ENCODE data around the gene GLIS1. TPM values are rescaled to one million over a fixed set of nuclear protein-coding genes. Genes with fewer than 3 reads are reported as not detected.

Gene GLIS1
- total RNA-seq, 1 experiment from 2014 or later = 0.39 TPM

GRCh38 chr1:53629101-53629691 lies 109.8 kb downstream of the GLIS1 start:
- H3K4me1 ChIP-seq (ENCODE audit: control insufficient read depth in 1 of 2, insufficient read depth in 2 of 2, low read length in 2 of 2) = no peaks in the 10 kb centered on the region
- ChIA-PET CTCF (no interaction called here), POLR2A (no interaction called here), RAD21 (ENCODE audit: low non-redundant PET in 1 of 2, low total read pairs in 2 of 2, uncharacterized antibody in 2 of 2, unreplicated experiment in 2 of 2) (no interaction called here)
- no peaks in the 10 kb centered on the region for H3K9me2 ChIP-seq (ENCODE audit: insufficient read depth)
- ATAC-seq (no peak), DNase-seq (ENCODE audit: low read depth, low spot score) (no peak)
- H3K27ac ChIP-seq (ENCODE audit: low read depth, low read length) = no peak overlapping the region
- no peak overlapping the region for H3K4me2 ChIP-seq (ENCODE audit: low read length)
- H4K20me1 ChIP-seq (ENCODE audit: insufficient read depth) = no peaks in the 10 kb centered on the region
- BruUV-seq (replicated peaks) = no TSS peak
- no peaks in the 10 kb centered on the region for H3K36me3 ChIP-seq (ENCODE audit: control insufficient read depth in 1 of 2, insufficient read depth in 2 of 2, low read length in 2 of 2)
- no peak overlapping the region for H2AFZ ChIP-seq (ENCODE audit: low read depth, low read length, poor library complexity, severe bottlenecking)
- no peaks in the 10 kb centered on the region for H3K9me3 ChIP-seq (ENCODE audit: control insufficient read depth in 1 of 2, insufficient read depth in 1 of 2, low read depth in 1 of 2, low read length in 2 of 2)
- no peak for TF ChIP-seq SIN3A (IDR thresholded peaks at IDR 0.05; ENCODE audit: low read depth)
- no peak for TF ChIP-seq REST (IDR thresholded peaks at IDR 0.05; ENCODE audit: low read depth)
- no peak for TF ChIP-seq EZH2phosphoT487 (IDR thresholded peaks at IDR 0.05; ENCODE audit: borderline replicate concordance)
- no peak for TF ChIP-seq POLR2A (IDR thresholded peaks at IDR 0.05; ENCODE audit: borderline replicate concordance, extremely low read depth, insufficient read depth, insufficient read length)
- no peak for TF ChIP-seq EGR1 (IDR thresholded peaks at IDR 0.05; ENCODE audit: low read depth)
- no peak for TF ChIP-seq CEBPB (IDR thresholded peaks at IDR 0.05; ENCODE audit: low read depth)
- no peak for TF ChIP-seq FOSL1 (IDR thresholded peaks at IDR 0.05; ENCODE audit: low read depth)
- no peak for TF ChIP-seq TCF7L2 (IDR thresholded peaks at IDR 0.05; ENCODE audit: borderline replicate concordance, extremely low read depth, insufficient read depth, insufficient read length)
- no peak for TF ChIP-seq ZFX (IDR thresholded peaks at IDR 0.05)
- TF ChIP-seq SRF (IDR thresholded peaks at IDR 0.05; ENCODE audit: low read depth) = no peak
- no peak for TF ChIP-seq EZH2 (IDR thresholded peaks at IDR 0.05)
- no peak for TF ChIP-seq RAD21 (IDR thresholded peaks at IDR 0.05; ENCODE audit: low read depth)
- TF ChIP-seq ZNF274 (IDR thresholded peaks at IDR 0.05; ENCODE audit: low read depth, low read length) = no peak
- TF ChIP-seq POLR2AphosphoS5 (IDR thresholded peaks at IDR 0.05; ENCODE audit: low read depth, low read length) = no peak
- TF ChIP-seq SP1 (IDR thresholded peaks at IDR 0.05; ENCODE audit: low read depth) = no peak
- H3K27me3 ChIP-seq (ENCODE audit: insufficient read depth, low read length) = no peaks in the 10 kb centered on the region
- H3K9ac ChIP-seq (ENCODE audit: low read length) = no peak overlapping the region
- intact Hi-C loops (cut with micrococcal nuclease) = no loop called here
- no peaks in the 10 kb centered on the region for H3K79me2 ChIP-seq (ENCODE audit: insufficient read depth, low read length)
- H3K4me3 ChIP-seq (replicated peaks in 1 of 2; ENCODE audit: low read depth in 1 of 2, low read length in 2 of 2) = no peak overlapping the region
